Measurements from ENCODE around the gene BEAN1.

The BEAN1 gene

DNA sequence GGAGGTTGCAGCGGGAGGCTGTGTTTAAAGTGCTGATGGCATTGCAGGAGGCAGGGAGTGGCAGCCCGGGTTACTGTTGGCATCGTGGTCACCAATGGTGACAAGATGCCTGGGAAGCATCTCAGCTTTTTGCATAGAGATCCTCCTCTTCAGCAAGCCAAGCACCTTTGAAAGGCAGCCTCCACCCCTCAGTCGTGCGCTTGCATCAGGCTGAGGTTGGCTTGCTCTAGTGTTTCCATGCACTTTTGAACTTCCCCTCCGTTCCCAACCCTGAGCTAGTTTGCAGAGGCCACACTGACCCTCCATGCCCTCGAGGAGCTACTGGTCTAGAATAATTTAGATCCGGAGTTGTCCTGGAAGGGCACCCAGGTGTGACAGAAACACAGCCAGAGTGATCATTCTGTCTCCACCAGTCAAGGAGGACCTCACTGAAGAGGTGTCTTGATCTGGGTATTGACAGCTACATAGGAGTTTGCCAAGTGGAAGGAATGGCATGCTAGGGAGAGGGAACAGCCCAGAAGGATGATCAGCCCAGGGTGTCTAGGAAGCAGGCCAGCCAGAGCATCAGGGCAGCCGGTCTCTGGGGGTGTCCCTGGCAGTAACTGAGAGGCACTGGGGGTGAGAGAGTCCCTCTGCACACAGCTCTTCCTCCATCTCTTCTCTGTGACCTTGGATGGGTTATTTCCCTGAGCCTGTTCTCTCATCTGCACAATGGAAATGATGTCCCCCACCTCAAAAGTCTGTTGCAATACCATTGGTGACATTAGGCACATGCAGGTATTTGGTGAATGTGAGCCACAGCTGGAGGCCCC lies 7.7 kb downstream of the BEAN1 start:
- no peak overlapping the region for H4K8ac ChIP-seq (ENCODE audit: low read depth, low read length)
- no peak overlapping the region for H3K4me3 ChIP-seq (ENCODE audit: low read depth, low read length)
- peaks cover 2 to 5% of the 10 kb centered on the region in 2 experiments for H3K4me1 ChIP-seq (ENCODE audit: control insufficient read depth in 1 of 2, insufficient read depth in 2 of 2, low read length in 2 of 2)
- H4K91ac ChIP-seq (ENCODE audit: low read depth, low read length): no peak overlapping the region
- DNase-seq: peak in 1 of 2 donors; percentile 59
- H4K12ac ChIP-seq (ENCODE audit: low read depth, low read length): no peak overlapping the region
- no peak overlapping the region for H3K18ac ChIP-seq (ENCODE audit: low read length)
- no peaks in the 10 kb centered on the region for H3K36me3 ChIP-seq (ENCODE audit: control insufficient read depth in 1 of 2, insufficient read depth in 2 of 2, low read length in 2 of 2)
- H2AK5ac ChIP-seq (ENCODE audit: low read length): no peak overlapping the region
- H3K27ac ChIP-seq (ENCODE audit: low read depth, low read length): no peak overlapping the region
- H3K27me3 ChIP-seq (ENCODE audit: insufficient read depth, low read length): peaks cover 3% of the 10 kb centered on the region
- WGBS (ENCODE audit: extremely low coverage, insufficient coverage, insufficient read length): no CpG with 5 or more reads among the region's 9 CpGs
- H2AFZ ChIP-seq (ENCODE audit: insufficient read depth, low read length, poor library complexity): no peak overlapping the region
- peaks cover 2% of the 10 kb centered on the region for H3K79me1 ChIP-seq (ENCODE audit: low read length)
- H3K4ac ChIP-seq (ENCODE audit: low read depth, low read length): no peak overlapping the region
- H3K9ac ChIP-seq (ENCODE audit: low read length): no peak overlapping the region
- peaks cover 2% of the 10 kb centered on the region for H3K79me2 ChIP-seq (ENCODE audit: control insufficient read depth, insufficient read depth, low read length, poor library complexity)
- H3K4me2 ChIP-seq (ENCODE audit: low read length): no peak overlapping the region
- no peaks in the 10 kb centered on the region for H3K9me3 ChIP-seq (ENCODE audit: insufficient read depth, low read depth, low read length)
- H2BK5ac ChIP-seq (ENCODE audit: low read depth, low read length, poor library complexity): no peak overlapping the region
- no peak overlapping the region for H3K14ac ChIP-seq (ENCODE audit: low read length)
- H2BK12ac ChIP-seq (ENCODE audit: low read length): no peak overlapping the region
- no peak overlapping the region for H3K23ac ChIP-seq (ENCODE audit: low read length)
- H2BK120ac ChIP-seq (ENCODE audit: insufficient read depth, low read length, poor library complexity): no peak overlapping the region

DNA sequence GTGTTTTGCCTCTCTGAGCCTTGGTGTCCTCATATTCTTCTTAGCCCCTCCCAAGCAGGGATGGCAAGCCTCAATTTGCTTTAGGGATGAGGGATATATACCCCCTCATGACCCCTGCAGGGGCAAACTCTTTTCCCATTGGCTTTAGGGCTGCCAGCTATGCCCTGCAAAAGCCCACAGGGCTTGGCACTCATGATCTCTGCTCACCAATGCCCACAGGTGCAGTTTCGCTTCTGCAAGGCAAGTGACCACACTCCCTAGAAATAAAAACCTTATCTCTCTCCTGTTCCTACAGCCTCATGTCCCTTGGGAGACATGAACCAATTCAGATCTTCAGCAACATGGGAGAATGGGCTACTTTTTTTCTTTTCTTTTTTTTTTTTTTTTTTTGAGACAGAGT lies 8.8 kb downstream of the BEAN1 start:
- DNase-seq: no peak
- Histone ChIP-seq H2AFZ (ENCODE audit: insufficient read depth, low read length, poor library complexity) (no peak overlapping the region), H3K79me1 (ENCODE audit: low read length) (peaks cover 2% of the 10 kb centered on the region)

DNA sequence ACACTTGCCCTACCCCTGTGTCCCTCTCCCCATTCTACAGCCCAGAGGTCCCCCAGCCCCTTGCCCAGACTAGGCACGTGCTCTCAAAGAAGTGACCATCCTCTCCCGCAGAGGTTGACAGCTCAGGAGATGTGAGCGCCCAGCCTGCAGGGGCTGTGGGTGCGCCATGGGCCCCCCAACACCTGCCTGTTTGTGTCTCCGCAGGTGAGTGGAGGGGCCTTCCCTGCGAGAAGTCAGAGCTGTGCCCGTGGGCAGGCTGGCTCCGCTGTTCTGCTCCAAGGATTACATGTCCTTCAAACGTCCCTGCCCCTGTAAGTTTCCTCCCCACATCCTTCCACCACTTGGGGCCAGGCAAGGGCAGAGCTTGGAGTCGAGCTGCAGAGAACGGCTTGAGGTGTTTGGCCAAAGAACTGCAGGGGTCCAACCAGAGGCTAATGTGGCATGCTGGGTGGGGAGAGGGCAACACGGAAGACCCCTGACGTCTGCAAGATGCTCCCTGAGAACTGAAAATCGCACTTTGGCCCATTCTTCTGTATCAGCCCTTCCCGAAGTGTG lies 10.4 kb downstream of the BEAN1 start:
- Histone ChIP-seq H2BK120ac (ENCODE audit: insufficient read depth, low read length, poor library complexity) (no peak overlapping the region), H3K79me1 (ENCODE audit: low read length) (peaks cover 2% of the 10 kb centered on the region), H3K4me1 (ENCODE audit: control insufficient read depth in 1 of 2, insufficient read depth in 2 of 2, low read length in 2 of 2) (peaks cover 2 to 5% of the 10 kb centered on the region in 2 experiments), H3K27ac (ENCODE audit: low read depth, low read length) (no peak overlapping the region), H3K27me3 (ENCODE audit: insufficient read depth, low read length) (no peaks in the 10 kb centered on the region), H2AFZ (ENCODE audit: insufficient read depth, low read length, poor library complexity) (no peak overlapping the region), H4K12ac (ENCODE audit: low read depth, low read length) (no peak overlapping the region), H3K9me3 (ENCODE audit: insufficient read depth, low read depth, low read length) (no peaks in the 10 kb centered on the region), H3K4ac (ENCODE audit: low read depth, low read length) (no peak overlapping the region), H3K4me2 (ENCODE audit: low read length) (no peak overlapping the region), H3K4me3 (ENCODE audit: low read depth, low read length) (no peak overlapping the region), H3K14ac (ENCODE audit: low read length) (no peak overlapping the region), H3K36me3 (ENCODE audit: control insufficient read depth in 1 of 2, insufficient read depth in 2 of 2, low read length in 2 of 2) (no peaks in the 10 kb centered on the region), H4K8ac (ENCODE audit: low read depth, low read length) (no peak overlapping the region), H3K23ac (ENCODE audit: low read length) (no peak overlapping the region), H3K18ac (ENCODE audit: low read length) (no peak overlapping the region), H2BK5ac (ENCODE audit: low read depth, low read length, poor library complexity) (no peak overlapping the region), H2AK5ac (ENCODE audit: low read length) (no peak overlapping the region), H4K91ac (ENCODE audit: low read depth, low read length) (no peak overlapping the region), H2BK12ac (ENCODE audit: low read length) (no peak overlapping the region), H3K9ac (ENCODE audit: low read length) (no peak overlapping the region), H3K79me2 (ENCODE audit: control insufficient read depth, insufficient read depth, low read length, poor library complexity) (peaks cover 2% of the 10 kb centered on the region)
- no peak for DNase-seq
- no CpG with 5 or more reads among the region's 15 CpGs for WGBS (ENCODE audit: extremely low coverage, insufficient coverage, insufficient read length)

More for the DNA sequence above, 8.8 kb downstream of the BEAN1 start:
- Histone ChIP-seq H3K4ac (ENCODE audit: low read depth, low read length) (no peak overlapping the region), H3K23ac (ENCODE audit: low read length) (no peak overlapping the region), H4K91ac (ENCODE audit: low read depth, low read length) (no peak overlapping the region), H2BK12ac (ENCODE audit: low read length) (no peak overlapping the region), H3K9me3 (ENCODE audit: insufficient read depth, low read depth, low read length) (no peaks in the 10 kb centered on the region), H3K4me1 (ENCODE audit: control insufficient read depth in 1 of 2, insufficient read depth in 2 of 2, low read length in 2 of 2) (peaks cover 2 to 5% of the 10 kb centered on the region in 2 experiments), H2AK5ac (ENCODE audit: low read length) (no peak overlapping the region), H3K18ac (ENCODE audit: low read length) (no peak overlapping the region), H4K12ac (ENCODE audit: low read depth, low read length) (no peak overlapping the region), H3K9ac (ENCODE audit: low read length) (no peak overlapping the region), H3K4me2 (ENCODE audit: low read length) (no peak overlapping the region), H3K27ac (ENCODE audit: low read depth, low read length) (no peak overlapping the region), H3K27me3 (ENCODE audit: insufficient read depth, low read length) (no peaks in the 10 kb centered on the region), H3K79me2 (ENCODE audit: control insufficient read depth, insufficient read depth, low read length, poor library complexity) (peaks cover 2% of the 10 kb centered on the region), H4K8ac (ENCODE audit: low read depth, low read length) (no peak overlapping the region), H3K14ac (ENCODE audit: low read length) (no peak overlapping the region), H3K36me3 (ENCODE audit: control insufficient read depth in 1 of 2, insufficient read depth in 2 of 2, low read length in 2 of 2) (no peaks in the 10 kb centered on the region), H2BK5ac (ENCODE audit: low read depth, low read length, poor library complexity) (no peak overlapping the region), H3K4me3 (ENCODE audit: low read depth, low read length) (no peak overlapping the region), H2BK120ac (ENCODE audit: insufficient read depth, low read length, poor library complexity) (no peak overlapping the region)
- no CpG with 5 or more reads among the region's 1 CpG for WGBS (ENCODE audit: extremely low coverage, insufficient coverage, insufficient read length)

DNA sequence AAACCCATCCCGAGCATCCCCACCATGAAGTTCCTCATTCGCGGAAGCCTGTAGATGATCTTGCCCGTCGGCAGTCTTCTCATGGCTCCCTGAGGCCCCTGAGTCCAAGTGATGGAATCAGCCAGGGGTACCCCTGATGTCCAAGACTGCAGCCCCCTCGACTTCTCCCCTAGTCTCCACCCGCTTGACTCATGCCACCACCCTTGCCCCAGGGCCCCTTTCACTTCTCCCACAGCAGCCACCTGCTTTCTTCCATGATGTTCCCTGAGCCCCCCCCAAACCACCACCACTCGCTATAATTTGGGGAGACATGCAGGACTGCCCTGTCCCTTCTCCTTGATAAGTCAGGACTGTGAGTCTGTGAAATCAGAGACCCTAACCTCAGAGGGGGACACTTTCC lies 11.4 kb downstream of the BEAN1 start:
- DNase-seq: no peak
- no peak overlapping the region for H4K8ac ChIP-seq (ENCODE audit: low read depth, low read length)
- no peaks in the 10 kb centered on the region for H3K27me3 ChIP-seq (ENCODE audit: insufficient read depth, low read length)
- H3K79me2 ChIP-seq (ENCODE audit: control insufficient read depth, insufficient read depth, low read length, poor library complexity): peaks cover 2% of the 10 kb centered on the region
- no peak overlapping the region for H2BK120ac ChIP-seq (ENCODE audit: insufficient read depth, low read length, poor library complexity)
- H3K4ac ChIP-seq (ENCODE audit: low read depth, low read length): no peak overlapping the region
- H3K4me2 ChIP-seq (ENCODE audit: low read length): no peak overlapping the region
- H3K18ac ChIP-seq (ENCODE audit: low read length): no peak overlapping the region
- no peak overlapping the region for H2AK5ac ChIP-seq (ENCODE audit: low read length)
- H2BK5ac ChIP-seq (ENCODE audit: low read depth, low read length, poor library complexity): no peak overlapping the region
- no peak overlapping the region for H3K9ac ChIP-seq (ENCODE audit: low read length)
- peaks cover 2% of the 10 kb centered on the region for H3K79me1 ChIP-seq (ENCODE audit: low read length)
- no peak overlapping the region for H2BK12ac ChIP-seq (ENCODE audit: low read length)
- H3K4me3 ChIP-seq (ENCODE audit: low read depth, low read length): no peak overlapping the region
- no peak overlapping the region for H4K91ac ChIP-seq (ENCODE audit: low read depth, low read length)
- no peak overlapping the region for H3K14ac ChIP-seq (ENCODE audit: low read length)
- H3K9me3 ChIP-seq (ENCODE audit: insufficient read depth, low read depth, low read length): no peaks in the 10 kb centered on the region
- no peak overlapping the region for H2AFZ ChIP-seq (ENCODE audit: insufficient read depth, low read length, poor library complexity)
- H3K23ac ChIP-seq (ENCODE audit: low read length): no peak overlapping the region
- no CpG with 5 or more reads among the region's 8 CpGs for WGBS (ENCODE audit: extremely low coverage, insufficient coverage, insufficient read length)
- no peaks in the 10 kb centered on the region for H3K36me3 ChIP-seq (ENCODE audit: control insufficient read depth in 1 of 2, insufficient read depth in 2 of 2, low read length in 2 of 2)
- H4K12ac ChIP-seq (ENCODE audit: low read depth, low read length): no peak overlapping the region
- H3K4me1 ChIP-seq (ENCODE audit: control insufficient read depth in 1 of 2, insufficient read depth in 2 of 2, low read length in 2 of 2): peaks cover 2 to 4% of the 10 kb centered on the region in 2 experiments
- H3K27ac ChIP-seq (ENCODE audit: low read depth, low read length): no peak overlapping the region
